GM19468 (cell line): ENCODE data around the gene ADAMTSL1.

Experiments
- ATAC-seq: cut with Tn5 transposase; IDR thresholded peaks from one replicate; pipeline ENCODE4 v1.9.1; 2021; ENCODE audit warnings: mild to moderate bottlenecking, moderate library complexity, moderate number of reproducible peaks; ENCODE audit not compliant: unreplicated experiment; ENCODE audit errors: extremely low read depth

ADAMTSL1 gene, protein sequence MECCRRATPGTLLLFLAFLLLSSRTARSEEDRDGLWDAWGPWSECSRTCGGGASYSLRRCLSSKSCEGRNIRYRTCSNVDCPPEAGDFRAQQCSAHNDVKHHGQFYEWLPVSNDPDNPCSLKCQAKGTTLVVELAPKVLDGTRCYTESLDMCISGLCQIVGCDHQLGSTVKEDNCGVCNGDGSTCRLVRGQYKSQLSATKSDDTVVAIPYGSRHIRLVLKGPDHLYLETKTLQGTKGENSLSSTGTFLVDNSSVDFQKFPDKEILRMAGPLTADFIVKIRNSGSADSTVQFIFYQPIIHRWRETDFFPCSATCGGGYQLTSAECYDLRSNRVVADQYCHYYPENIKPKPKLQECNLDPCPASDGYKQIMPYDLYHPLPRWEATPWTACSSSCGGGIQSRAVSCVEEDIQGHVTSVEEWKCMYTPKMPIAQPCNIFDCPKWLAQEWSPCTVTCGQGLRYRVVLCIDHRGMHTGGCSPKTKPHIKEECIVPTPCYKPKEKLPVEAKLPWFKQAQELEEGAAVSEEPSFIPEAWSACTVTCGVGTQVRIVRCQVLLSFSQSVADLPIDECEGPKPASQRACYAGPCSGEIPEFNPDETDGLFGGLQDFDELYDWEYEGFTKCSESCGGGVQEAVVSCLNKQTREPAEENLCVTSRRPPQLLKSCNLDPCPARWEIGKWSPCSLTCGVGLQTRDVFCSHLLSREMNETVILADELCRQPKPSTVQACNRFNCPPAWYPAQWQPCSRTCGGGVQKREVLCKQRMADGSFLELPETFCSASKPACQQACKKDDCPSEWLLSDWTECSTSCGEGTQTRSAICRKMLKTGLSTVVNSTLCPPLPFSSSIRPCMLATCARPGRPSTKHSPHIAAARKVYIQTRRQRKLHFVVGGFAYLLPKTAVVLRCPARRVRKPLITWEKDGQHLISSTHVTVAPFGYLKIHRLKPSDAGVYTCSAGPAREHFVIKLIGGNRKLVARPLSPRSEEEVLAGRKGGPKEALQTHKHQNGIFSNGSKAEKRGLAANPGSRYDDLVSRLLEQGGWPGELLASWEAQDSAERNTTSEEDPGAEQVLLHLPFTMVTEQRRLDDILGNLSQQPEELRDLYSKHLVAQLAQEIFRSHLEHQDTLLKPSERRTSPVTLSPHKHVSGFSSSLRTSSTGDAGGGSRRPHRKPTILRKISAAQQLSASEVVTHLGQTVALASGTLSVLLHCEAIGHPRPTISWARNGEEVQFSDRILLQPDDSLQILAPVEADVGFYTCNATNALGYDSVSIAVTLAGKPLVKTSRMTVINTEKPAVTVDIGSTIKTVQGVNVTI (N-terminal part only)

GRCh38 chr9:18473652-18474279 lies at the start of gene ADAMTSL1:
Gene ADAMTSL1, plus strand, starts transcription at chr9:18474153. Its CDS starts 80 bp downstream, at chr9:18474233.
- ATAC-seq = no peak

GRCh38 chr9:18427691-18428090 lies 46.3 kb upstream of the ADAMTSL1 start:
- no peak for ATAC-seq

GRCh38 chr9:18428661-18429060 lies 45.3 kb upstream of the ADAMTSL1 start:
- ATAC-seq = no peak

DNA sequence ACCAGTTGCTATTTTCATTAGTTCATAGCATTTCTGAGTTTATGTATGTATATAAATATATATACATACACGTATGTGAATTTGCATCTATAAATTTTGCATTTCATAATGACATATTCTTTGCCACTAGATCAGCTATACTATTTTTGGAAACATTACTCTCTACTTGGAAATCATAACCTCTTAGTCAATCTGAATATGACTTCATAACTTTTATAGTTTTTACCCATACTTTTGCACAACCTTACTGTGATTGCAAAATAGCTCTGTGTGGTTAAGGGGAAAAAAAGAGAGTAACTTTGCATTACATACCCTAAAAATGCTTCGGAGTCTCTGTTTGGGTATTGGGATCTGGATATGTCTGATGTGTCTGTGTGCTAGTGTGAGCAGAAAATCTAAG lies 44.9 kb upstream of the ADAMTSL1 start:
- ATAC-seq = no peak

DNA sequence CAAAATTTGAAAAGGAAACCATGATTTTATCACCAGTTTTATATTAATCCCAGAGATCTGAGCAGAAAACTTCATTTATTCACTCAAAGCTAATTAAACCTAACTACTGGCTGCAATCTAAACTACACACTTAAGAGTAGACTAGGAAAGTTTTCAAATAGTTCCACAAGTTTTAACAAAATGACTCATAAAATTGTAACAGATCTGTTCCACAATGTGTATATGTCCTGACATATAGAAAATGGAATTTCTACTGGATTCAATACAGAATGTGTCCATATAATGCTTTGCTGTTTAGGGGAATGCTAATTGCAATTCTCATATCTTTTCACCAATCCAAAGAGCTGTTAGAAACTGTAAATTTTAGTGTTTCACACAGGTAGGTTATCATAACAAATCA lies 40.3 kb upstream of the ADAMTSL1 start:
- ATAC-seq = no peak

DNA sequence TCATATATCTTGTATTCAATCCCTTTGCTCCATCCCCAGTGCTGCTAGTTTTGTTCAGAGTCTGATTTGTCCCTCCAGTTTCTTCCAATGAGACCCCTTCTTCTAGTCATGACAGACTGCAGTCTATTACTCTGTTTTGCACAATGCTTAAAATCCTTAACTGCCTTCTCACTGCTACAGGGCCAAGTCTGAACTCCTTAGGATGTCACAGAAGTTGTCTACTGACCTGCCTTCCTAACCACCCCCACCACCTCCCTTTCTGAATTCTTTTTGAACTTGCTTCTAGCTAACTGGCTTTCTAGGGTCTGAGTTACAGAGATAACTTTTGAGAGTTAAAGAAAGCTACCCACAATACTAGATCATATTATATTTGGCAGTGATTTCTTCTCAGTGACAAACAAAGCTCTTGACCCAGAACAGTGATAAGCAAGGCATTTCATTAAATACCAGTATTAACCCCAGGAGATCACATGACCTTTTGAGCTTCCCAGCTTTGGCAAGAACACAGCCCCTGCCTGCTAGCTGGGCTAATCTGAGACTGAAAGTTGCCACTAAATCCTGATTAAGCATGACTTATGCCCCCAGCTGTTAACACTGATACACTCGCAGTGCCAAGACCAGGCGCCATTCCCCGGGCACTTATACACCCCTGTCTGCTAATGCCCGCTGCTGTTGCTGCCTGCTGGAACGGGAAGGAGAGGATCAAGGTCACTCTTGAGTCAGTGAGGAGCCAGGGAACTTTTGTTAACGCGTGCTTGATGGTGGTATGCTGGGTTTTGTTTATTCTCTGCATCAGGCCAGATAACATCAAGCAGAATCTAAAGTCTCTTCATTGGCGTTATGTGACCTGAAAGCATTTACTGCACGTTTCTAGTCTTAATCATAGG lies 36.4 kb upstream of the ADAMTSL1 start:
- no peak for ATAC-seq

DNA sequence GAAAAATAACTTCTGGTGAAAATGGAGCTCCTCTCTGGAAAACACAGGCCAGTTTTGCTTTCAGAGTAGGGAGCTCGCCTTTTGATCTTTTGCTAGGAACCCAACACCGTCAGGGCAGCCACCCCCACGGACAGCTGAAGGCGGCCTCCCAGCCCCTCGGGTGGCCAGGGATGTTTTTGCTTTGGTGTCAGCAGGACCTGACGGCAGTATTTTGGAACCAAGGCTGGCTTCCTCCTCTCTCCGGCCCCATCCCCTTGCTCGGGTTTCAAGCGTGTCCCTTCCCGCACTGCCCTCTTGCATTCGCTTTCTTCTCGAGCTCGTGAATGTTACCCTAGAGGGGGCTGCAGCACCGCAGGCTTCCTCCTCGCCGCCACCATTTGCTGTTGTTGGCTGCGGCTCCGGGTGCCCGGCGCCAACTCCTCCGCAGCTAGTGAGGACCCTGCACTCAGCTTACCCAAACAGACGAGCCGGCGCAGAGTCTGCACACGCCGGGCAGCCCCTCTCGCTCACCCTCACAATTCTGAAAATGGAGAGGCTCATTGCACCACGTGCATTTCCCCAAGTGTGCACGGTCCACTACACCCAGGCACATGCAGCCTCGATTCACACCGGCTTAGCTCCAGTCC lies 35.5 kb upstream of the ADAMTSL1 start:
- ATAC-seq = no peak

DNA sequence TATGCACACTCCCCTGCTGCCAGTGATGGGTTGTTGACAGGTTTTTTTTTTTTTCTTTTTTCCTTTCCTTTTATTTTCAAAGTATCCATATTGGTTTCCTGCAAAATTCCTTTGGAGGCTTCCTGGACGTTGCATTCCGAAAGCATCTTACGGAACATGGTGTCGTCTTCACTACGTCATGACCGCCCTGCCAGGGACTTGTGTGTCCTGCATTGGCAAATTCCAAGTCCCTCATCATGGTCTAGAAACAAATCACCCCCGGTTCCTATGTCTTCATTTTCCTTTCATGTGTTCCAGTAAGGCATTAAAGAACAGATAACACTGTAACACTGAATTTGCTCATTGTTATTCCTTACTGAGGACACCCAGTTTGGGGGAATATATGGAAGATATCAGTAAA lies 35.0 kb upstream of the ADAMTSL1 start:
- no peak for ATAC-seq

DNA sequence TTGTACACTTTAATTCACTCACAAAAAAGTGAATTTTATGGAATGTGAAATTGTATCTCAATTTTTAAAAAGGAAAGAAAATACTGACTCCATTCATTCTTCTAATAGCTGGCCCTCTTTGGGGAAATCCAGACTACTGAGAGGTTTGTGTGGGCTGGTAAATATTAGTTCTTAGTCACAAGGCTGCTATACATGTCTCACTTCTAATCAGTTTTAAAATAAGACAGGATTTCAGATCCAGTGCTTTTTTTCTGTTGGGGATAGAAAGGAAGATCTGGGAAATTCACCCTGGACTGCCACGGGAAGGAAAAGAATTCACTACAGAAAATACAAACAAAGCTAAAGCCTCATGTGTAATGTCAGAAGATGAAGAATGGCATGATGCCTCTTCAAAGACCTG lies 32.7 kb upstream of the ADAMTSL1 start:
- no peak for ATAC-seq

DNA sequence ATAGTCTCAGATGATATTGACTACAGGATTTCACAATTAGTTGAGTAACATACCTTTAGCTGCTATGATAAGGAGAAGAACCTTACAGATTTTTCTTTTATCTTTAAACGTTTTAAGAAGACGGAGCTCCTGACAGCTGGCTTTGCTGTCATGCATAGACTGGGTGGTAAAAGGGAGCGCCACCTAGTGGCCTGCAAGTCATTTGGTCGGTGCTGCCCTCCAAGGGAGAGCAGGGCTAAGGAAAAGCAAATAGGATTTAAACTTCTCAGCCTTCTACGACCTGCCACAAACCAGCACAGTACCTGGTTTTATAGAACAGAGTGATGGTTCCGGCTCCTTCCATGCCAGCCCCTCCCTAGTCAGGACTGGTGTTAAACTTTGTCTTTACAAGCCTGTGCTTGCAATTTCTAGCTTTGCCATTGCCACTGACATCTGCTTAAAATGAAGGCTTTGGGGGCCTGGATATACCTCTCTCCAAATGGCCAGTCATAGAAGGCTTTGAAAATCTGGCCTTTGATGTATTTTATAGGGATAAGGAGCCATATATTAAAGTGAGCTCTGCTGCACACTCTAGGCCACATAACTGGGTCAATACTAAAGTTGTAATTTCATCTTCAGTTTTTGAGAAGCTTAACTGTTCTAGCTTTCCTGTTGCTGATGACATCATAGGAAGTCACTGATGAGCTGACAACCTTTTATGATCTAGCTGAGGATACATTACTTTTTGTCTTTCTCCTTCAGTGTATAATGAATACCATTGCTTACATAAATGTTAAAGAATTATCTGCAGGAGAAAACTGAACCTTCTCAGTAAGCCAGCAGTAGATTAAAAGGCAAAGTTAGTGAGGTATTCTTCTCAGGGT lies 31.1 kb upstream of the ADAMTSL1 start:
- ATAC-seq = no peak

DNA sequence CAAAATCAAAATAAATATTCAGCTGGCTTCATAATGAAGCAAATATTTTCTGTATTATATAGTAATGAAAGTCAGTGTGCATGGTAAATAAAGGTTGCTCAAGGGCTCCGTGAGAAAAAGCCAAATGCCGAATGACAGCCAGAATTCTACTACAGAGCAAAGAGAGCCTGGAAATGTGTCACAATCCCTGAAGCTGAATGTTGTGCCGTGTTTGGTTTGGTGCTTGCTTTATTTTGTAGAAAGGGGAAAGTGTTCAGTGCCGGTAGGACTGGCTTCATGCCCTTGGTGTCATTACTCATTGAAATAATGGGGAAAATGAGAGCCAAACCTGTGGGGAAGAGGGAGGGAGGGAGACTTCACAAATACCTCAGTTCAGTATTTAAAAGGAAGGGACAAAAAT lies 26.8 kb upstream of the ADAMTSL1 start:
- ATAC-seq = no peak

- no peak for ATAC-seq
Measured at GRCh38 chr9:18447541-18447940, 26.4 kb upstream of the ADAMTSL1 start.

- ATAC-seq = no peak
Measured at GRCh38 chr9:18448101-18448500, 25.9 kb upstream of the ADAMTSL1 start.

GRCh38 chr9:18451406-18451805 lies 22.5 kb upstream of the ADAMTSL1 start:
- no peak for ATAC-seq

GRCh38 chr9:18452276-18452675 lies 21.7 kb upstream of the ADAMTSL1 start:
- no peak for ATAC-seq

GRCh38 chr9:18456624-18457237 lies 17.2 kb upstream of the ADAMTSL1 start:
- no peak for ATAC-seq

- ATAC-seq = no peak
Measured at GRCh38 chr9:18457510-18457909, 16.4 kb upstream of the ADAMTSL1 start.
